HepG2 (cell line): ENCODE measurements around the gene GUCY2C. TPM values are rescaled to one million over a fixed set of nuclear protein-coding genes. Genes with fewer than 3 reads are reported as not detected.

Experiments used
- ATAC-seq: fragments of 200-7000 bp; cut with Tn5 transposase; 3 replicates; pipeline ENCODE4 v1.9.1; 2020; ENCODE audit warnings: mild to moderate bottlenecking, moderate library complexity
- BruUV-seq: library from RNA; stranded (reverse); fragments of 400-500 nt; replicated peaks from 2 replicates; lab custom pipeline; 2021; lab: Mats Ljungman, UMichigan
- CTCF ChIA-PET: fragments of 300-600 bp; formaldehyde crosslinking; extraction: SDS; loops from one replicate; lab custom pipeline; 2021; ENCODE audit warnings: low total read pairs, inconsistent platforms, low intra/inter-chr PET ratio; lab: Yijun Ruan, JAX
- POLR2A ChIA-PET: fragments of 350-600 bp; sonication (Branson Sonifier 250); formaldehyde crosslinking; loops from one replicate; lab custom pipeline; 2020; ENCODE audit warnings: antibody characterized with exemption, inconsistent platforms; lab: Yijun Ruan, JAX
- DNase-seq: peaks from one replicate; pipeline ENCODE4 v3.0.0-alpha.2; 2015; ENCODE audit warnings: low spot score
- FAIRE-seq: peaks from 3 replicates; lab custom pipeline; 2011; peaks lifted over from hg19 to GRCh38; lab: Jason Lieb, UNC
- H2AFZ ChIP-seq: one replicate; pipeline ENCODE4 v1.6.1; 2011; ENCODE audit warnings: low read length, inconsistent platforms
- H3K27ac ChIP-seq: fragments of 300-600 bp; 3 replicates; pipeline ENCODE4 v1.8.0; 2011; ENCODE audit warnings: mixed run types, mild to moderate bottlenecking, mixed read lengths, low read length, inconsistent platforms; ENCODE audit not compliant: insufficient read depth; ENCODE audit errors: extremely low read length
- H3K27me3 ChIP-seq, 2 experiments: fragments of 200-600 bp in 1 of 2; 2 replicates in 1 of 2; 3 replicates in 1 of 2; pipeline versions ENCODE4 v1.6.0 to v1.8.0; 2011; ENCODE audit warnings: low read length in 2 of 2, mild to moderate bottlenecking in 2 of 2, moderate library complexity in 2 of 2, inconsistent platforms in 1 of 2; ENCODE audit not compliant: insufficient read depth in 2 of 2, control insufficient read depth in 1 of 2
- H3K36me3 ChIP-seq, 2 experiments: fragments of 200-600 bp in 1 of 2; replicated peaks in 1 of 2; 2 replicates in 1 of 2; 3 replicates in 1 of 2; pipeline versions ENCODE4 v1.5.1 to v1.8.0; 2011; ENCODE audit warnings: low read length in 2 of 2, inconsistent platforms in 1 of 2; ENCODE audit not compliant: insufficient read depth in 2 of 2, control insufficient read depth in 1 of 2
- H3K4me1 ChIP-seq: 2 replicates; pipeline ENCODE4 v1.5.1; 2012; ENCODE audit warnings: low read length, inconsistent platforms; ENCODE audit not compliant: insufficient read depth
- H3K4me2 ChIP-seq: 2 replicates; pipeline ENCODE4 v1.6.0; 2011; ENCODE audit warnings: low read depth, low read length, inconsistent platforms
- H3K4me3 ChIP-seq, 3 experiments: fragments of 200-600 bp in 1 of 3; sonication (generic), shearing (Covaris generic) in 1 of 3; replicated peaks in 1 of 3; 2 replicates each; pipeline ENCODE4 v1.5.1; 2011 to 2016; ENCODE audit warnings: low read length in 3 of 3, inconsistent platforms in 2 of 3, low read depth in 2 of 3, mild to moderate bottlenecking in 2 of 3, control low read depth in 1 of 3, mixed read lengths in 1 of 3; ENCODE audit not compliant: insufficient read depth in 1 of 3
- H3K79me2 ChIP-seq: one replicate; pipeline ENCODE4 v1.6.1; 2011; ENCODE audit warnings: low read length, inconsistent platforms; ENCODE audit not compliant: insufficient read depth
- H3K9ac ChIP-seq: 2 replicates; pipeline ENCODE4 v1.6.0; 2011; ENCODE audit warnings: mild to moderate bottlenecking, low read depth, low read length, inconsistent platforms; ENCODE audit not compliant: insufficient read depth
- H3K9me3 ChIP-seq: 2 replicates; pipeline ENCODE4 v1.5.1; 2012; ENCODE audit warnings: mild to moderate bottlenecking, low read length
- H4K20me1 ChIP-seq: 2 replicates; pipeline ENCODE4 v1.6.0; 2011; ENCODE audit warnings: inconsistent platforms, mild to moderate bottlenecking, low read length, moderate library complexity; ENCODE audit not compliant: insufficient read depth
- AHDC1 ChIP-seq: sonication (generic); formaldehyde crosslinking; IDR thresholded peaks from 2 replicates; pipeline ENCODE4 v1.5.1; 2020; ENCODE audit warnings: mild to moderate bottlenecking, missing genetic modification reagents, borderline replicate concordance
- FOXA1 ChIP-seq, 2 experiments: fragments of 450-650 bp in 1 of 2; sonication (generic) in 1 of 2; formaldehyde crosslinking in 1 of 2; IDR thresholded peaks; 2 replicates each; pipeline versions ENCODE4 v1.4.0 to v1.6.1; 2016 to 2020; ENCODE audit warnings: missing genetic modification reagents in 1 of 2
- SYNCRIP ChIP-seq: fragments of 200-400 bp; formaldehyde crosslinking; IDR thresholded peaks from 2 replicates; pipeline ENCODE4 v1.6.1; 2018; ENCODE audit warnings: mild to moderate bottlenecking, low read depth, low read length; ENCODE audit not compliant: insufficient read depth
- TERF1 ChIP-seq: sonication (generic); formaldehyde crosslinking; IDR thresholded peaks from 2 replicates; pipeline ENCODE4 v1.8.0; 2022; ENCODE audit warnings: mild to moderate bottlenecking, missing genetic modification reagents, moderate library complexity
- ZNF639 ChIP-seq: conservative IDR thresholded peaks from 2 replicates; pipeline ENCODE4 v1.6.1; 2018; ENCODE audit warnings: missing genetic modification reagents
- WGBS: methylation state at CpG from one replicate; pipeline ENCODE4 v1.1.6; 2017; ENCODE audit warnings: low lambda C conversion rate; 5-methylcytosine and 5-hydroxymethylcytosine counted together
- in situ Hi-C: cut with HindIII; loops from 2 replicates; pipeline ENCODE4 v1.10.0; 2017; ENCODE audit warnings: low pct_unique_long_range_greater_than_20kb; ENCODE audit not compliant: extremely low pct_ligation_motif_present
- intact Hi-C: fragments of 100-400 bp; cut with micrococcal nuclease; formaldehyde crosslinking; loops from one replicate; pipeline ENCODE4 v1.10.0; 2022; ENCODE audit not compliant: unreplicated experiment
- polyA plus RNA-seq, 8 experiments: library from polyadenylated mRNA; depleted of rRNA in 3 of 8; stranded (reverse) in 7 of 8; unstranded in 1 of 8; fragments of >200 nt; fragmentation: Illumina TruSeq in 4 of 8; extraction: Trizol in 4 of 8; gene quantifications; 2 replicates each; pipeline versions ENCODE4 v1.2.1 to v1.2.3, GENCODE V29; 2011 to 2016; ENCODE audit warnings: low read depth in 4 of 8, missing spikeins in 1 of 8, mixed read lengths in 1 of 8; ENCODE audit not compliant: insufficient read depth in 1 of 8
- total RNA-seq, 5 experiments: library from RNA; depleted of rRNA; stranded (reverse); fragments of >200 nt; fragmentation: Illumina TruSeq; extraction: Trizol; gene quantifications; 2 replicates each; pipeline ENCODE4 v1.2.3, GENCODE V29; 2016; ENCODE audit warnings: low read depth in 1 of 5

GUCY2C gene
- total and polyA plus RNA-seq, 2 of the 13 experiments (the other 11 are each of a cell fraction or from before 2014, with no cell fraction given), result not detected

- POLR2A ChIA-PET, result no interaction called here
- no peak for FAIRE-seq
- H3K4me3 ChIP-seq, result no peak overlapping the region
- no peaks in the 10 kb centered on the region for H4K20me1 ChIP-seq
- no peak for TF ChIP-seq ZNF639 (CRISPR knock-in tag)
- no peak for TF ChIP-seq FOXA1 (IDR thresholded peaks at IDR 0.05)
- no peak for TF ChIP-seq FOXA1 (CRISPR knock-in tag; IDR thresholded peaks at IDR 0.05)
- no peak for TF ChIP-seq TERF1 (CRISPR knock-in tag)
- no peak for TF ChIP-seq AHDC1 (CRISPR knock-in tag)
- TF ChIP-seq SYNCRIP, result no peak
- TF ChIP-seq, all 625 proteins: peak for 0
- Histone ChIP-seq H2AFZ (no peak overlapping the region), H3K79me2 (no peaks in the 10 kb centered on the region), H3K9ac (no peak overlapping the region), H3K36me3 (no peaks in the 10 kb centered on the region), H3K4me1 (peaks cover 9% of the 10 kb centered on the region), H3K27ac (no peak overlapping the region), H3K27me3 (no peaks in the 10 kb centered on the region), H3K4me2 (no peak overlapping the region), H3K9me3 (no peaks in the 10 kb centered on the region)
- in situ Hi-C loops, result no loop called here
- DNase-seq (no peak), ATAC-seq (no peak)
- intact Hi-C loops, result no loop called here
- CTCF ChIA-PET, result no interaction called here
- WGBS, result 36% methylated on average over 3 of the region's 3 CpGs
- no TSS peak for BruUV-seq
Observed at GRCh38 chr12:14681190-14681589, 15.2 kb downstream of the GUCY2C start.
